NCI-H1436 (cell line): ENCODE results near the gene FSIP1.

Source experiments
- DNase-seq: peaks from one replicate; lab custom pipeline; 2025; lab: John Stamatoyannopoulos, UW

Gene FSIP1

DNA sequence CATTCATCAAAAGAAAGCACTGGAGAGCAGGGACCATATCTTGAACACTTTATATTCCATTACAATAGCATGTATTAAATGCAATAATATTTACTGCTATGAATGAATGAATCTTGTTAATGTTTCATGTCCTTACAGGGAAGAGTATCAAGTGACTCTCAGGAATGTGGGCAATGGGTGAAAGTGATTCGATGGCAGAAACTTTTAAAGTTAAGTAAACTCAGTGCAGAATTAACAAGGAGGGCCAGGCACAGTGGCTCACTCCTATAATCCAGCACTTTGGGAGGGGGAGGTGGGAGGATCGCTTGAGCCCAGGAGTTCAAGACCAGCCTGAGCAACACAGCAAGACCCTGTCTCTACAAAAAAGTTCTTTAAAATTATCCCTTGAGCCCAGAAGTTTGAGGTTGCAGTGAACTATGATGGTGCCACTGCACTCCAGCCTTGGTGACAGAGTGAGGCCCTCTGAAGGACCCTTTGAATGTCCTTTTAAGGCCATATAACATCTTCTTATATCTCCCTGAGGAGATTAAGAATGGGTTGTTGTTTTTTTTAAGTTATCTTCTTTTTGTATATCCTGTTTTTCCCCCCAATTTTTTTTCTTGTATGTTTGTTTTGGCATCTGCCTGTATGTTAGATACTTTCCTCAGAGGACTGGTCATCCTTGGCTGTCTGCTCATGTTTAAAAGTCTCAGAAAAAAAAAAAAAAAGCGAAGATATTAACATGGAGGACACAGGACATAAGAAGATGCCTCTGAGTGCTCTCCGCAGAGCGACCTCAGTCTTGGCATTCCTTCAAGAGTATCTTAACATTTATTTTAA lies 9.6 kb upstream of the FSIP1 start:
- DNase-seq: no peak

DNA sequence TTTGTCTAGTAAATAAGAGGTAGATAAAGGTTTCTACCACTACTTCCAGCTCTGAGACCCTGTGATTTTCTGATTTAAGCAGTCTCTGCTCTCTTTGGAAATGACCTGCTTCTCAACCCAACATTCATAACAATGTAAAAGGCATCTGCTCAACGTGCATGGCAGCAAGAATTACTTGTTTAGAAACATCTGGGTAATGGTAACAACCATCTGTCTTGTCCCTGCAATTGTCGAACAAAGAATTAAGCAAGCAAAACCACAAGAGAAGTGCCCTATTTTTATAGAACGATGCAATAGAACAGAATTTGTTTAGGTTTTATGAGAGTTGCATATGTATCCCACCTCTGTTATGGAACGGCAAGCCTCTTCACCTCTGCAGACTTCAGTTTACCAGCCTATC lies 7.1 kb upstream of the FSIP1 start:
- DNase-seq: no peak

DNA sequence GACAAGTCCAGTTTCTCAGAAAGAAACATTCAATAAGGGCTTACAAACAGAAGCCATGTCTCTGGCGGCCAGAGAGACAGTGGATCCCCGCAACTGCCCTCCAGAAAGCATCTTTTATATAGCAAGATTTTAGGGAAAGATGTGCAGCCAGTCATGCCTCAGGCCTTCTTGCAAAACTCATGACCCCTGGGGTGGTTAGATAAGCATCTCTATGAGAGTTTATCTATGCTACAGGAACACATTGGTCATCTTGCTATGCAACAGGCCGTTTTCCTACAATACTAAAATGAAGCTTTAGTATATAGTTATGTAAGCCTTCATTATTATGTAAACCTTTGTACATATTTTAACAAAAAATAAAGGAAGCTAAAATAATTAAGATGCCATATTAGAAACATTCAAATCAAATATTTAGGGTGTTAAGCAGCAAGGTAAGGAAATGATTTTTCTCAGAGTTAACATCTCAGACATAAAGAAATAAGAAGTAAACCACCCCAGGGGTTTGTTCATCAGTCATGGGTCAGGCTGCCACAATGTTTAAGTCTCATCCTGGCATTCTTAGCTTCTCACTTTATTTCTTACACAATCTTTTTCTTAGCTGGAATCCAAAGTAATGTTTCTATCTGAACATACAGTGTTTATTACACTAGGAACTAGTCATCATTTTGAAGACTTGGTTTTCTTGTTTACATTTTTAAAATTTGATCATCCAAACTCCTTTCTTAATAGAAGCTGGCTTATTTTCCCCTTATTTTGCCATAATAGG lies 6.3 kb upstream of the FSIP1 start:
- no peak for DNase-seq

DNA sequence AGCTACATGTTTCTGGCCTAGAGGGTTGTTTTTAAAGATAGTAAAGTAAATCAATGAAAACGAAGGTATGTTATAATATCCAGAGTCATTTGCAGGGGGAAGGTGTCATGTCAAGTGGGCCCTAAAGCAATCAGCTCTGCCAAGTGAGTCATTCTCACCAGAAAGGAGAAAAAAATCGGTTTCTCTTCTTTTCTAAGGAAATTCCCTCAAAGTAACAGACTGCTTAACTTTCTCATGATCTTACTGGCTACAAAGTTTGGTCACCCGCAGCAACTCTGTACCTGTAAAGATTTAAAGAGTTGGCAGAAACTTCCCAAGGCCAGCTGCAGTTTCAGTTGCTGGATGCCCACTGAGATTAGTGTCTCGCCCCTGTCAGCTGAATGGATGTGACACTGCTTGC lies 5.5 kb upstream of the FSIP1 start:
- no peak for DNase-seq

DNA sequence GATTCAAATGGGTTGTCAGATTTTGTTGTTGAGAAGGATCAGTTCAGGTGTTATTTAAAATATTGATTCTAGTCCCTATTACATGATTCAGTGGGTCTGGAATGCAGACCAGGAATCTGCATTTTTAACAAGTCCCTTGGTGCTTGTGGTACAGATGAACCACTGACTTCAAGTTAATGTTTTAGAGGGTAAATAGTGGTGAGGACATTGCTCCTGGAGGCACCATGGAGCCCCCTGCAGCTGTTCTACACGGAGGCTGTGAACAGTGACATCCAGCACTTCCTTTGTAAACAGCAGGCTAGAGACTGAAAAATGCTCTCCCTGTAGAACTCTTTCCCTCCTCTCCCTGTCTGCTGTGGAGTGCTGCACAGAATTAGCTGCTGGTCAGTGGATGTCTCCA lies 4.8 kb upstream of the FSIP1 start:
- DNase-seq: no peak

DNA sequence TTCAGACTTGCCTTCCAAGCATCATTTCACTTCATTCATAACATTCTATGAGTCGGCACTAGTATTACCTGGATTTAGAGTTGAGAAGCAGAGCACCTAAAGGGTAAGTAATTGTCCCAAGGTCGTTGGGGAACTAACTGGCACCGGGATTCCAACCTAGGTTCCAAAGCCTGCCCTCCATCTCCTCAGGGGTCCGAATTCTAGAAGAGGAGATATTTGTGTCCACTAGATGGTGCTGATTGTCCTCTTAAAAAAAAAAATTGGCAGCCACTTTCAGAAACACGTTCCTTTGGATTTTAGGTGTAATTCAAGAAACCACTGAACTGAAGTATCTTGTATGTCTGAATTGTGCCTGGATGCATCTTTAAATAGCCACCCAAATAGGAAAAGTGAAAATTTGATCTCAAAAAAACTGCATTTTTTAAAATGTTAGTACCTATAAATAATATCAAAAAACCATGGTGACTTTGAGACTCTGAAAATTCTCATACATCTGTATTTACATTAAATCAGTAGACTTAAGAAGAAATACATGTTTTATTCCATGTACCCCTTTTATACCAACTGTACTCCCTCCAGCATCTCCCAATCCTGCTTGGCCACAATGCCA lies 3.9 kb upstream of the FSIP1 start:
- DNase-seq: peak; percentile 33

DNA sequence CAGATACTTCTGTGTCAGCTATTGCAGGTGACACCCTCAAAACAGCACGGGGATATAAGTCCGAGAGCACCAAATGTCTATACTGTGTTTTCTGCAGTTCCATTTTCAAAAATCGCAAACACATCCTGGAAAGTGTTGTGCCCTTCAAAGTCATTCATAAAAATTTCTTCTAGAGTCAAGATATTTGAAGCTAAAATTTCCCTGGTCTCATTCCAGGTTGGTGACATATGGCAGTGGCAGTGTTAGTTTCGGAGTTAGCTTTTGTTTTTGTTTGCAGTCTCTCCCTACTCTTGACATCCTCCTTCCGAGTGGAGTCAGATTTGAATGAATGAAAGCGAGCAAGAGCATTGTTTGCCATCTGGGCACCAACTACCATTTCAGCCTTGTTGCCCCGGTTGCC lies 3.2 kb upstream of the FSIP1 start:
- no peak for DNase-seq

DNA sequence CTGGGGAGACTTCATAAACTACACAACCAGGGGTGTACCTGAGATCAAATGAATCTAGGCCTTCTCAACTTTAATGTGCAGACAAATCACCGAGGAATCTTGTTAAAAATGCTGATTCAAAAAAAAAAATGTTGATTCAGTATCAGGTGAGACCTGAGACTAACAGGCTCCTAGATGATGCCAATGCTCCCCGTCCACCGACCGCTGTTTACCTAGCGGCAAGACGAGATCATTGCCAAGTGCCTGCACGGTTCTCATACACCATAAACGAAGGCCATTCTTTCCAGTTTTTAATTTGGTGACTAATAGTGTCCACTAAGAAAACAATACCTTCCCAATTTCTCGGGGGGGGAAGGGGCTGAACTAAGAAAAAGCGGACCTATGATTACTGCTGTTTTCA lies 2.5 kb upstream of the FSIP1 start:
- DNase-seq: no peak

DNA sequence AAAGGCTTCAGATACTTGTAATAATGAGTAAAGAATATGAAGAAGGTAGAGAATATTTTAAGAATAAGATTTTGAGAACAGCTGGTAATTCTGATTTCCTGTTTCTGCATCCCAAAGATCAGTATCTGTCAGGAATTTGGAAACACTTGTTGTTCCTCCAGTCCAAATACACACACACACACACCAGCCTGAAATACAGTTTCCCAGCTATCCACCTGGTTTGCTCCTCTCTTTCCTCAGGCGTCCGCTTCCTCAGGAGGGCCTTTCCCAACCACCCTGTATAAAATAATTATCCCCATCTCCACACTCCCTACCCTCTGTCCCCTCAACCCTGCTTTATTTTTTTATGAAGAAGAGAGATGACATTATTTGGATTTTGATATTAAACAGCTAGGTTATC lies 2.0 kb upstream of the FSIP1 start:
- no peak for DNase-seq

DNA sequence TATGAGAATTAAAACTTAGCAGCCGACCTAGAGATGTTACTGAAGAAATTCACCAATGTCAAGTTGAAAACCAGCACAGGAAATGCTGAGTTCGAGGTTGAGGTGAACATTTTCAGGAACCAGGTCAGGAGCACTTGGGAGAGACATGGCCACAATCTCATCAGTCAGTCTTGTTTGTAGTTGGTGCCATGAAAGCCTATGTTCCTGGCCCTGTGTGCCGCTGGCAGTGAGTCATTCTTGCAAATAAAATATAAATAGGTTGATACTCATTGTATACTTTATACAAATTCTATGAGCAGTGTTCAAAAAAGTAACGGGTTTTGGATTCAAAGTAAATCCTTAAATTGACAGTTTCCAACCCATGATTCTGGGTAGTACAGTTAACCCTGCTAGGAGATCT lies 1.5 kb upstream of the FSIP1 start:
- DNase-seq: no peak

DNA sequence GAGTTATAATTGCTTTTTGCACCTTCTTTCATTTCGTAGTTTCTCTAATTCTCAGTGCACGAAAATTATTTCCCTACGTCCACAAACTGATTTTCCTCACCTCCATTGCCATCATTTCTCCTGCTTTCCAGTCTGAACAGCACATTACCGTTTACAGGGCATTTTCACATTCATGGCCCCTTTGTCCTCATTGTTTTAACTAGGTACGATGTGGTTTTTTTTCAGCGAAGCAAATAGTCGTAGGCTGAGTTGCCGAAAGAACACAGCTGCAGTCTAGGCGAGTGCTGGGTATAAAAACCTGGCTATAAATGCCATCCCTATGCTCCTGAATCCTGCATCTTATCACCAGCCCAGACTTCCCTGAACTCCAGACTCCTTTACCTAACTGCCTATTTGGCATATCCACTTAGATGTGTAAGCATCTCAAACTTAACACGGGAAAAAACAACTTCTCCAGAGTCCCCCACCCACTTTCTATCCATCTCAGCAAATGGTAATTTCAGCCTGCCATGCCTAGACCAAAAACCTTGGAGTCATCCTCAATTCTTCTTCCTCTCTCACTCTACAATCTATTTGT lies 691 bp upstream of the FSIP1 start:
- no peak for DNase-seq

DNA sequence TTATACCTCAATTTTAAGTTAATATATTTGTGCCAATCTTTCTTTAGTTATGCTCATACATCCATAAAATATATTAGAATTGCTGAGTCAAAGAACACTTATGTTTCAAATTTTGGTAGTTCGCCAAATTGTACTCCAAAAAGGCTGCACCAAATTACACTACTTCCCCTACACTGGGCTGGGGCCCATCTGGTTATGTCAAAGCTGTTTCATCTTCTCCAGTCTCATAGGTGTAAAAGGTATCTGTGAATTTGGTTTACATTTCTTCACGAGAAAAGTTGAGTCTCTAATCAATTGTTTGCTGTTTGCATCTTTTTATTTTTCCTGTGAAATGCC lies 706 bp downstream of the FSIP1 start:
- no peak for DNase-seq

DNA sequence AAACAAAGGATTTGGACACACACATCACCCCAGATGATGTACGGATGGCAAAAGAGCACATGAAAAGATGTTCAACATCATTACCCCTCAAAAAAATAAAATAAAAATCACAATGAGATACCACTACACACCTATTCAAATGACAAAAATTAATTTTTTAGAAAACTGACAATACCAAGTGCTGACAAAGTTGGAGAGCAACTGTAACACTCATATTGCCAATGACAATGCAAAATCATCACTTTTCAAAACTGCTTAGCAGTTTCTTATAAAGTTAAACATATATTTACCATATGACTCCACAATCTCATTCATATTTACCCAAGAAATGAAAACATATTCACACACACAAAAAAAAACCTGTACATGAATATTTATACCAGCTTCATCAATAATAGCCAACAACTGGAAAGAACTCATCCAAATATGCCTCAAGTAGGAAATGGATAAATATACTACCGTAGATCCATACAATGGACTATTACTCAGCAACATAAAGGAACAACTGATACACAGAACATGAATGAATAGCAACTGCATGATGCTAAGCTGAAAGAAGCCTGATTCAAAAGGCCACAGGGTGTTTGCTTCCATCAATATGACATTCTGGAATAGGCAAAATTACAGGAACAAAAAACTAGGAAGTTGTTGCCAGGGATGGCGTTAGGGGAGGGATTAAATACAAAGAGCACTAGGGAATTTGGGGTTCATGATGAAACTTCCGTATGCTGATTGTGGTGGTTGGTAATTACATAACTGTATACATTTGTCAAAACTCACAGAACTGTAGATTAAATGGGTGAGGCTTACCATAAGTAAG lies 1.3 kb downstream of the FSIP1 start:
- DNase-seq: no peak

DNA sequence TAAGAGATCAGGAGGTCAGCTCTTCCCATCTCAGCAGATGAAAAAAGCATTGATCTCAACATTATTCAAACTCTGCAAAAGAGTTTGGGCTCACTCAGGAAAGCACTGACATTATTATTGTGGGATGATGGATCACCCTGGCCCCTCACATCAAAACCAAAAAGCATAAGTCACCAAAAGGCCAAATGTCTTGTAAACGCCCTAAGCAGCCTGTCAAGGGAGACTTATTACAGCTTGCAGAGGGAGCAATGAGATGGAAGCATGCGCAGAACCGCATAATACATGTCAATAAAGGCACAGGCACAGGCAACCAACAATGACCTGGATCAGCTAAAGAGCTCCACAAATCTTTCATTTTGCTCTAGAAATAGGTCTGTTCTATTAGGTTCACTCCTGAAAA lies 4.6 kb downstream of the FSIP1 start:
- DNase-seq: no peak

DNA sequence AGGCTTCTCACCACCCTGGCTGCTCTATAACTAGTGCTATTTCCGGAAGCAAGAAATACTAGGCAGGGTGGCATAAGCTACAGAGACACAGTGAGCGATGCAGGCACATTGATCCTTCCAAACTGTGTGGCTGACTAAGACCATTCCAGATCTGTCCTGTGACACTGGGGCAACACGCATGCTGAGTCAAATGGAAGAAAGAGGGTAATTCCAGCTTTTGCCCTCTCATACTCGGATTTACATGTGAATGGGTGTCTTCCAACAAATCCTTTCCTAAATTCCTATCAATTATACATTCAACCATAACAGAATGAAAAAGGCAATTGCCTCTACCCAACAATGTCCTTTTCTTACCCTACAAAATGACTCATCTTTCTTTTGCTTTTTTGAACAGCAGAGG lies 5.1 kb downstream of the FSIP1 start:
- DNase-seq: no peak

DNA sequence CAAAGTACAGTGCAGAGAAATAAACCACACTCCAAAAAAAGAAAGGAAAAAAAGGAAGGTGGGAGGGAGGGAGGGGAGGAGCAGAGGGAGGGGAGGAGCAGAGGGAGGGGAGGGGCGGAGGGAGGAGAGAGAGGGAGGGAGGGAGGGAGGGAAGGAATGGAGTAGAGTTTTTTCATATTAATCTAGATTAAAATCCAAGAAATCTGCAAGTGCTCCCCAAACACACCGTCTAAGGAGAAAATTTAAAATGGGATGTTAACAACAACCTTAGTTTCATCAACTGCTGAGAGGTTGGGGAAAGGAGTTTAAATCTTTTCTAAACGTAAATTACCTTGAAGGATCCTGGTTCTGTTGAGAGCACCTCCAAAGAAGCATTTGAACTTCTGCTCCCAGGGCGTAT lies 6.6 kb downstream of the FSIP1 start:
- no peak for DNase-seq

DNA sequence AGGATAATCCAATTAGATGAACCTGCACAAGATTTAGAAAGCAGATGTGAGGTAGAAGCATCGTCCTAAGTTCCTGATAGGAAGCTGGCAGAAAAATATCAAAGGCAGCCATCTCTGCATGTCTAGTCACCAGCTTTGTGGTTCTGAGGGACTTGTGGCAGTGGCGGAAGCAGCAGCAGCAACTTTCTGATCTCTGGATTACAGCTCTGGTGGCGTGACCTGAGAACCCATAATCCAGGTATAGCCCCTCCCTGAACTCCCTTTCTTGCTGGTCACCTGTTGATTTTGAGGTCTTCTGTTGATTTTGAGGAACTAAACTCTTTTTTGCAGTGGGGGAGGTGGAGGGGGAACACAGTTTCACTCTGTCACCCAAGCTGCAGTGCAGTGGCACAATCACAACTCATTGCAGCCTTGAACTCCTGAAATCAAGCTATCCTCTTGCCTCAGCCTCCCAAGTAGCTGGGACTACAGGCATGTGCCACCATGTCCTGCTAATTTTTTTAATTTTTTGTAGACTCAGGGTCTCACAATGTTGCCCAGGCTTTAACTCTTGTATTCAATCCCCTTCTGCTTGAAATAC lies 7.9 kb downstream of the FSIP1 start:
- DNase-seq: no peak

DNA sequence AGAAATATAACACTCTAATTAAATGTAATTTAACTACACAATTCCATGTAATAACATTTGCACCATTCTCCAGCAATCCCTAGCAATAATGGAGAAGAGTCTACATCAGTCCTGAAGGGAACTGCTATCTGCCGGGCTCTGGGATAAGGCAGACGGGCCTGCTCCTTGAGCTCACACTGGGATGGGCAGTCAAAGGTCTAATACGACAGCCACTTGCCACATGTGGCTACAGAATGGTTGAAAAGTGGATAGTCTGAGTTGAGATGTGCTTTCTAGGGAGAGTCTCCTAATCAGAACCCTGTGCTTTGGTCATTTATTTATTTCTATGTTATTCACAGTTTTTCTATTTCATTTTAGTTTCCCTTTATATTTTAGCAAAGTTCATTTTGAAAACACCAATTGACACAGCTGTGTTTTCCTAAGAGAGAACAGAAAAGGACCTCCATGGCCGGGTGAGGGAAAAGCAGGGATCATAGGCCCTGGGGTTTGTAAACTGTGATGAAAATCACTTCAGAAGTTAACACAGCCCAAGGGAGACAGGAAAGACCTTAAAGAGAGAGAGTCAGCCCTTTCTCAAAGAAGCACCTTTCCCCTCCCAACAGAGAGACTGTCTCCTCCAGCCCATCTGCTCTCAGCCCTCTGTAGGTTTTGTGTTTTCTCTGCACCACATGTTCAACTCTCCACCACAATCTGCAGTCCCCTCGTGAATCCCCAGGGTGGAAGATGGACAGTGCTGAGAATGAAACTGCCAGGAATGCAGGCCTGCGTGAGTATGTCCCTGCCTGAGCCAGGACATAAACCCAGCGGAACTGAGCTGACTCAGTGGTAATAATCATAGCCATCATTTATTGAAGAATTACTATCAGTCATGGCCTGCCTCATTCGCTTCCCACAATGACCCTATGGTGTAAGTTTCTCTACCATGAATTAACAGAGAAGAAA lies 11.6 kb downstream of the FSIP1 start:
- no peak for DNase-seq

DNA sequence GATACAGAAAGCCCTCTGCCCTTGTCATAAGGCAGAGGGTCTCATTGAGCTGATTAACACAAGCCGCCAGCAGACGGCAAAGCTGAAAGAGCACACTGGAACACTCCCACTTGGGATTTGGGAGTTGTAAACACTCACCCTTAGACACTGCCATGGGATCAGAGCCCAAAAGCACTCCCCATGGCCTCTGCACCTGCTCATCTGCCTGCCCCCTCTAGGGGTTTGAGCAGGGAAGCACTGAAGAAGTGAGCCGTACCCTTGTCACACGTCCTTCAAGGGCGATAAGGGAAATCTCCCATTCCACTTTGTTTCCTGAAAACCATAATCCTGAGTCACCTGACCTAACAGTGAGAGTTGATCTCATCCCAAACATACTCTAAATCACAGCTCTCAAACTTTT lies 14.7 kb downstream of the FSIP1 start:
- no peak for DNase-seq

DNA sequence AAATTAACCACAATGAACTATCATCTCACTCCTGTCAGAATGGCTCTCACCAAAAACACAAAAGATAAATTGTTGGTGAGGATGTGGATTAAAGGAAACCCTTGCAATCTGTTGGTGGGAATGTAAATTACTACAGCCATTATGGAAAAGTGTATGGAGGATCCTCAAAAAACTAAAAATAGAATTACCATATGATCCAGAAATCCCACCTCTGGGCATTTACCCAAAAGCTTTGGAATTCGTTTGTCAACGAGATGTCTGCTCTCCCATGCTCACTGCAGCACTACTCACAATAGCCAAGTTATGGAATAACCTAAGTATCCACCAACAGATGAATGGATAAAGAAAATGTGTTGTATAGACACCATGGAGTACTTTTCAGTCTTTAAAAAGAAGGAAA lies 21.6 kb downstream of the FSIP1 start:
- DNase-seq: no peak
